BLaER1 (cell line): ENCODE results near the gene C10orf62.
A peak's percentile ranks its signal among the peaks of the same experiment; 100 is the strongest.

Experiments
- H3K27ac ChIP-seq: shearing (Covaris generic); formaldehyde crosslinking; 2 replicates; pipeline ENCODE4 v1.8.1; 2022
- H3K27me3 ChIP-seq: shearing (Covaris generic); formaldehyde crosslinking; 2 replicates; pipeline ENCODE4 v1.8.1; 2022
- H3K36me3 ChIP-seq: shearing (Covaris generic); formaldehyde crosslinking; 2 replicates; pipeline ENCODE4 v1.8.1; 2022
- H3K4me1 ChIP-seq: shearing (Covaris generic); formaldehyde crosslinking; 2 replicates; pipeline ENCODE4 v1.8.1; 2022
- H3K4me2 ChIP-seq: shearing (Covaris generic); formaldehyde crosslinking; 2 replicates; pipeline ENCODE4 v1.8.1; 2022
- H3K4me3 ChIP-seq: shearing (Covaris generic); formaldehyde crosslinking; 2 replicates; pipeline ENCODE4 v1.8.1; 2022
- H3K9ac ChIP-seq: shearing (Covaris generic); formaldehyde crosslinking; 2 replicates; pipeline ENCODE4 v1.8.1; 2022
- H3K9me3 ChIP-seq: shearing (Covaris generic); formaldehyde crosslinking; 2 replicates; pipeline ENCODE4 v1.8.1; 2022
- H4K20me1 ChIP-seq: shearing (Covaris generic); formaldehyde crosslinking; 2 replicates; pipeline ENCODE4 v1.8.1; 2022
- Cebpa-rat ChIP-seq: shearing (Covaris generic); IDR thresholded peaks from 2 replicates; pipeline ENCODE4 v1.8.1; 2022

The C10orf62 gene, protein sequence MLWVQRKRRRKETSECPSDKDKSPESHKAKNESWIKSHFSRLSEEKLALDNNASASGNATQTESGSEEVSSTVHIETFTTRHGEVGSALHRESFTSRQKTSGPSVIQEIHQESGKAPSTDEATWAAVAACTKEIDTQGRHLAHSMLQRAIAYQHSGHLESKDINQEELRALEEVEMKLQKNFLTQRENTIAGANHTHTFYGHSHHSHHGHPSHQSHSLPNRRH

DNA sequence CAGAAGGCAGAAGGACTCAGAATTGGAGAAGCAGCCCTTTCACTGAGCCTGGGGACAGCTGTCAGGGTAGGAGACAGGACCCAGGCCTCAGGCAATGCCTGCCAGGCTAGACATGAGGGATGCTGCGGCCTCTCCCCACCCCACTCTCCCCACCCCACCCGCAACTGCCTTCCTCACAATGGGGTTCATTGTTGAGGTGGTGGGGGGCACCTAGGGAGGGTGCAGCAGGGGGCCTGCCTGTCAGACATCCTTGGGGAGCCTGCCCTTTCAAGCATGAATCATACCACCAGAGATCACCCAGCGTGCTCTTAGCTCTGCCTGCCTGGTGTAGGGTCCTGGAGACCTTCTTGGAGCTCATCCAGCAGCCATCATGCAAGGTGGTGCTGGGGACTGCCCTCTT, at the start of gene C10orf62:
C10orf62 (plus strand) TSS at position 243 of the 400 bp plus-strand sequence. CDS start 177 bp downstream, outside the sequence.
- Histone ChIP-seq H3K27ac (no peak within 1 kb of the TSS), H3K9me3 (no peaks in the 10 kb centered on the region), H3K27me3 (no peaks in the 10 kb centered on the region), H4K20me1 (no peaks in the 10 kb centered on the region), H3K36me3 (no peaks in the 10 kb centered on the region), H3K4me3 (no peak within 1 kb of the TSS), H3K4me2 (no peak within 1 kb of the TSS), H3K9ac (no peak within 1 kb of the TSS), H3K4me1 (peaks cover 17% of the 10 kb centered on the region)
- no peak for TF ChIP-seq Cebpa-rat

DNA sequence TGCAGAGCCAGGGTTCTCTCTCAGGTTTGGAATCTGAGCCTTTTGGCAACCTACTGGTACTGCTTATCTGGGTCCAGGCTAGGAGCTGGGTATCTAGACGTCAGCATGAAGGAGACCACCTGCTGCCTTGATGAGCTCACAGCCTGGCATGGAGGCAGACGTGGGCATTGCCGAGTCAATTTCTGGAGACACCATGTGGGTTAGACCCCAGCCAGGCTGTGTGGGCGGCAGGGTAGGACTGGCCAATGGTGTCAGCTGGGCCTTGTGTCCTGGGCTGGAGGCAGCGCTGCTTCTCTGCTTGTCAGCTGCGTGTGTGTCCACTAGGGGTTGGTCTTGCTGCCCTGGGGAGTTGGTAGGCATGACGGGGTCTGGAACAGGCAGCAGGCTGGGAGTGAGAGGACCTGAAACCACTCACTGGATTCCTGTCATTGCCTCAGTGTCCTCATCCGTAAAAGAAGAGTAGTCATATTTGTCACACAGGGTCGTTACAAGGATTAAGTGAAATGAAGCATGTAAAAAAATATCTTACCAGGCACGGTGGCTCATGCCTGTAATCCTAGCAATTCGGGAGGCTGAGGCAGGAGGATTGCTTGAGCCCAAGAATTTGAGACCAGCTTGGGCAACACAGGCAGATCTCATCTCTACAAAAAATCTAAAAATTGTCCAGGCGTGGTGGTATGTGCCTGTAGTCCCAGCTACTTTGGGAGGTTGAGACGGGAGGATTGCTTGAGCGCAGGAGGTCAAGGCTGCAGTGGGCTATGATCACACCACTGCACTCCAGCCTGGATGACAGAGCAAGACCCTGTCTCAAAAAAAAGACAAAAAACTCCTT, 48.6 kb upstream of the C10orf62 start:
- H3K9me3 ChIP-seq = no peaks in the 10 kb centered on the region
- H3K4me2 ChIP-seq = no peak overlapping the region
- H4K20me1 ChIP-seq = no peaks in the 10 kb centered on the region
- no peak overlapping the region for H3K4me3 ChIP-seq
- no peaks in the 10 kb centered on the region for H3K36me3 ChIP-seq
- H3K27ac ChIP-seq = no peak overlapping the region
- H3K27me3 ChIP-seq = no peaks in the 10 kb centered on the region
- TF ChIP-seq Cebpa-rat = no peak
- H3K9ac ChIP-seq = no peak overlapping the region
- peaks cover 22% of the 10 kb centered on the region for H3K4me1 ChIP-seq

DNA sequence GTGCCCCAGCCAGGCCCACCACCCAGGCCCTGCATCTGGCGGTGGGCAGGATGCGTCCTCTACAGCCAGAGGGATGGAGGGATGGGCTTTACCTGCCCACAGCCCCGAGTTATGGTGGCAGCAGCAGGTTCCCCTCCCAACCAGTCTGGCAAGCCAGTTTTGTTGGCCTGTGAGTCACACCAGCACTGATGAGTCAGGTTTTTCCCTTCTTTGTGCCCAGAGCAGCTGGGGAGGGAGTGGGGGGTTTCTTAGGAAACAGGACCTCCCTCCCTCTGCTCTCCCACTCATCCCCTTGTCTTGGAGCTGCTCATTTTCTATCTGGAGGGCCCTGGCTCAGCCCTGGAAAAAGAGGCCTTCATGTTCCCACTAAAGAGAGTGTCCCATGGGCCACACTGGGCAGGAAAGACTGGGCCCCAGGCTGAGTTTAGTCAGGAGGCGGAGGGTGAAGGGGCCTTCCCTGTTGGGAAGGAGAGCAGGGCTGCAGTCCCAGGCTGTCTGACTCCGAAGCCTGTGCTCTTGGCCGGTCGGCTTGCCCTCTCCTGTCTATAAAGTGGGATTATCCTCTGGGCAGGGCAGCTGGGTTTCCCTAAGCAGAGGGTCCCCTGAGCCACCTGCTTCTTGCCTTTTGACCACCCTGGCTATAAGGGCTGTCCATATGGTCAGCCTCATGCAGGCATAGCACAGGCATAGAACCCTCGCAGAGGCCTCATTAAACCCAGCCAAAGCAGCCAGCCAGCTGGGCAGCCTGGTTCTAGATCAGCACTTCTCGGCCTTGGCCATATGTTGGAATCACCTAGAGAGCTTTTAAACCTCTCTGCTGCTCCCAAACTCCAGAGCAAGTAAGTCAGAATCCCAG, 47.1 kb upstream of the C10orf62 start:
- Histone ChIP-seq H3K9ac (0 out of 2 replicates have a peak overlapping the region, but pooled peaks have one; percentile 34), H3K4me3 (no peak overlapping the region), H3K27ac (peak overlapping the region; percentile 35; the same call in 1 of the 2 replicates)

GRCh38 chr10:97543025-97543546, 46.4 kb upstream of the C10orf62 start:
- Histone ChIP-seq H3K36me3 (no peaks in the 10 kb centered on the region), H3K27ac (peak overlapping the region; percentile 35; the same call in 1 of the 2 replicates), H4K20me1 (no peaks in the 10 kb centered on the region), H3K9me3 (no peaks in the 10 kb centered on the region), H3K4me2 (peak overlapping the region; percentile 58), H3K9ac (0 out of 2 replicates have a peak overlapping the region, but pooled peaks have one; percentile 34), H3K4me3 (no peak overlapping the region), H3K4me1 (peaks cover 28% of the 10 kb centered on the region), H3K27me3 (no peaks in the 10 kb centered on the region)
- no peak for TF ChIP-seq Cebpa-rat

More for the DNA sequence above, 47.1 kb upstream of the C10orf62 start:
- no peak for TF ChIP-seq Cebpa-rat
- Histone ChIP-seq H3K4me2 (peak overlapping the region; percentile 58), H3K36me3 (no peaks in the 10 kb centered on the region), H4K20me1 (no peaks in the 10 kb centered on the region), H3K4me1 (peaks cover 27% of the 10 kb centered on the region), H3K27me3 (no peaks in the 10 kb centered on the region), H3K9me3 (no peaks in the 10 kb centered on the region)

- Histone ChIP-seq H3K27me3 (no peaks in the 10 kb centered on the region), H3K36me3 (no peaks in the 10 kb centered on the region), H3K27ac (no peak overlapping the region), H3K4me3 (no peak overlapping the region), H3K9me3 (no peaks in the 10 kb centered on the region), H4K20me1 (no peaks in the 10 kb centered on the region), H3K4me1 (peaks cover 28% of the 10 kb centered on the region), H3K4me2 (no peak overlapping the region), H3K9ac (no peak overlapping the region)
- no peak for TF ChIP-seq Cebpa-rat
Measured at GRCh38 chr10:97546456-97547270, 42.9 kb upstream of the C10orf62 start.

- peaks cover 23% of the 10 kb centered on the region for H3K4me1 ChIP-seq
- H3K4me3 ChIP-seq = no peak overlapping the region
- H3K9ac ChIP-seq = no peak overlapping the region
- H3K27me3 ChIP-seq = no peaks in the 10 kb centered on the region
- no peak for TF ChIP-seq Cebpa-rat
- no peaks in the 10 kb centered on the region for H3K9me3 ChIP-seq
- H4K20me1 ChIP-seq = no peaks in the 10 kb centered on the region
- H3K36me3 ChIP-seq = no peaks in the 10 kb centered on the region
- H3K4me2 ChIP-seq = no peak overlapping the region
- no peak overlapping the region for H3K27ac ChIP-seq
Measured at GRCh38 chr10:97547271-97547600, 42.3 kb upstream of the C10orf62 start.

- peaks cover 16% of the 10 kb centered on the region for H3K4me1 ChIP-seq
- no peak for TF ChIP-seq Cebpa-rat
- no peaks in the 10 kb centered on the region for H3K9me3 ChIP-seq
- no peak overlapping the region for H3K9ac ChIP-seq
- no peaks in the 10 kb centered on the region for H3K36me3 ChIP-seq
- no peak overlapping the region for H3K27ac ChIP-seq
- no peak overlapping the region for H3K4me2 ChIP-seq
- no peak overlapping the region for H3K4me3 ChIP-seq
- no peaks in the 10 kb centered on the region for H3K27me3 ChIP-seq
- no peaks in the 10 kb centered on the region for H4K20me1 ChIP-seq
Measured at GRCh38 chr10:97547962-97548361, 41.6 kb upstream of the C10orf62 start.

DNA sequence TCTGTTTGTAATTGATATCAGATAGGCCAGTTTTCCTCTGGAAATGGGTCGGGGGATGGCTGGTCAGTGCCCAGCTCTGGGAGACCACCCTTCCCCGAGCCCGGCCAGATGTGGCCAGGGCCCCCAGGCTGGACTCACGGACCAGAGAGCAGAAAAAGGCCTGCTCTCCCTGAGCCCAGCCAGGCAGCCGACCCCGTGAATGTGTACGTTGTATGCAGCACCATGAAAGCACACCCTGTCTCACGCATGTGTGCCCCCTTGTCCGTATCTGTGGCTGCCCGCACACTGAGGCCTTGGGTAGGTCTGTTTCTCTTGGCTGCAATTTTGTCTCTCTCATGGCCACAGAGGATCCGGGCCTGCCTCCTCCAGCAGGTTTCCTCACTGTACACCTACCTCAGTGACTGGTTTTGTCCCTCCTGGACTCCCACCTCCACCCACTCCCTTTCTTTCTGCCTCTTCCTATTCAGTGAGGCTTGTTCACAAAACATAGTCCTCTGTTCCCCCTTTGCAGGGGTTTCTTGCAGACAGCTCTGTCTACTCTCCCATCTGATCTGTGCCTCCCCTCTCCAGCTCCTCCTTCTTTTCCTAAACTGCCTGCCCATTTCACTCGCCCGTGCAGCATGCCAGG, 40.6 kb upstream of the C10orf62 start:
- Histone ChIP-seq H3K4me1 (peaks cover 6% of the 10 kb centered on the region; the same call in 1 of the 2 replicates), H3K4me2 (no peak overlapping the region), H3K27me3 (no peaks in the 10 kb centered on the region), H3K9ac (no peak overlapping the region), H4K20me1 (no peaks in the 10 kb centered on the region), H3K9me3 (no peaks in the 10 kb centered on the region), H3K27ac (no peak overlapping the region), H3K36me3 (no peaks in the 10 kb centered on the region), H3K4me3 (no peak overlapping the region)
- no peak for TF ChIP-seq Cebpa-rat
